Neural progenitor cell (in vitro differentiated cells): ENCODE measurements around the gene USP1. TPM values are rescaled to one million over a fixed set of nuclear protein-coding genes. Genes with fewer than 3 reads are reported as not detected.
A peak's percentile ranks its signal among the peaks of the same experiment; 100 is the strongest.

Source experiments
- DNase-seq: peaks from one replicate; pipeline ENCODE4 v3.0.0-alpha.2; 2016; ENCODE audit warnings: low spot score
- H2AFZ ChIP-seq: fragments of 200-600 bp; sonication (generic); replicated peaks from 2 replicates; pipeline ENCODE4 v1.6.1; 2016; ENCODE audit warnings: antibody characterized with exemption
- H3F3A ChIP-seq: fragments of 200-600 bp; sonication (generic); 2 replicates; pipeline ENCODE4 v1.6.1; 2016; ENCODE audit warnings: antibody characterized with exemption, low read depth
- H3K27ac ChIP-seq: fragments of 200-600 bp; sonication (generic); 2 replicates; pipeline ENCODE4 v1.5.1; 2016; ENCODE audit warnings: mild to moderate bottlenecking
- H3K27me3 ChIP-seq: fragments of 200-600 bp; sonication (generic); 2 replicates; pipeline ENCODE4 v1.6.1; 2016; ENCODE audit warnings: mild to moderate bottlenecking, moderate library complexity
- H3K36me3 ChIP-seq: fragments of 200-600 bp; sonication (generic); 2 replicates; pipeline ENCODE4 v1.5.1; 2016
- H3K4me1 ChIP-seq: fragments of 200-600 bp; sonication (generic); 2 replicates; pipeline ENCODE4 v1.6.1; 2016; ENCODE audit warnings: mixed run types
- H3K4me2 ChIP-seq: fragments of 200-600 bp; sonication (generic); 2 replicates; pipeline ENCODE4 v1.6.1; 2016
- H3K4me3 ChIP-seq: fragments of 200-600 bp; sonication (generic); 2 replicates; pipeline ENCODE4 v1.5.1; 2016
- H3K79me2 ChIP-seq: fragments of 200-600 bp; sonication (generic); 2 replicates; pipeline ENCODE4 v1.6.1; 2016; ENCODE audit warnings: low read depth
- H3K9ac ChIP-seq: fragments of 200-600 bp; sonication (generic); 2 replicates; pipeline ENCODE4 v1.6.1; 2016
- H3K9me3 ChIP-seq: fragments of 200-600 bp; sonication (generic); 2 replicates; pipeline ENCODE4 v1.5.1; 2016; ENCODE audit warnings: low read depth
- H4K20me1 ChIP-seq: fragments of 200-600 bp; sonication (generic); 2 replicates; pipeline ENCODE4 v1.6.1; 2016; ENCODE audit warnings: low read depth
- H3K27ac Mint-ChIP-seq: 3 replicates; pipeline ENCODE4 v1.8.0; 2021; ENCODE audit warnings: mixed read lengths
- H3K27me3 Mint-ChIP-seq: 2 replicates; pipeline ENCODE4 v1.8.0; 2022; ENCODE audit warnings: low read depth, mild to moderate bottlenecking, inconsistent platforms, moderate library complexity, mixed read lengths; ENCODE audit not compliant: insufficient read depth
- H3K36me3 Mint-ChIP-seq: 3 replicates; pipeline ENCODE4 v1.8.0; 2021; ENCODE audit warnings: mixed read lengths
- H3K4me1 Mint-ChIP-seq: 3 replicates; pipeline ENCODE4 v1.8.0; 2021; ENCODE audit warnings: mixed read lengths
- H3K4me3 Mint-ChIP-seq: 3 replicates; pipeline ENCODE4 v1.8.0; 2021; ENCODE audit warnings: mild to moderate bottlenecking, moderate library complexity, mixed read lengths
- H3K9me3 Mint-ChIP-seq: 3 replicates; pipeline ENCODE4 v1.8.0; 2020; ENCODE audit warnings: mixed read lengths
- EZH2 ChIP-seq: fragments of 200-600 bp; sonication (generic); IDR thresholded peaks from 2 replicates; pipeline ENCODE4 v1.6.1; 2017; ENCODE audit warnings: antibody characterized with exemption, mild to moderate bottlenecking, moderate library complexity
- EZH2phosphoT487 ChIP-seq: fragments of 200-600 bp; sonication (generic); IDR thresholded peaks from 2 replicates; pipeline ENCODE4 v1.6.1; 2017; ENCODE audit warnings: antibody characterized with exemption
- total RNA-seq: library from RNA; depleted of rRNA; stranded (reverse); fragments of >200 nt; gene quantifications from 2 replicates; pipeline ENCODE4 v1.2.3, GENCODE V29; 2015; ENCODE audit warnings: low replicate concordance
- TF ChIP-seq, protein P1 (sequence below): fragments of 200-600 bp; sonication (generic); IDR thresholded peaks from 2 replicates; pipeline ENCODE4 v1.5.1; 2017; ENCODE audit warnings: antibody characterized with exemption, mild to moderate bottlenecking

Gene USP1
- total RNA-seq, 1 donor from 2014 or later = 106 TPM

DNA sequence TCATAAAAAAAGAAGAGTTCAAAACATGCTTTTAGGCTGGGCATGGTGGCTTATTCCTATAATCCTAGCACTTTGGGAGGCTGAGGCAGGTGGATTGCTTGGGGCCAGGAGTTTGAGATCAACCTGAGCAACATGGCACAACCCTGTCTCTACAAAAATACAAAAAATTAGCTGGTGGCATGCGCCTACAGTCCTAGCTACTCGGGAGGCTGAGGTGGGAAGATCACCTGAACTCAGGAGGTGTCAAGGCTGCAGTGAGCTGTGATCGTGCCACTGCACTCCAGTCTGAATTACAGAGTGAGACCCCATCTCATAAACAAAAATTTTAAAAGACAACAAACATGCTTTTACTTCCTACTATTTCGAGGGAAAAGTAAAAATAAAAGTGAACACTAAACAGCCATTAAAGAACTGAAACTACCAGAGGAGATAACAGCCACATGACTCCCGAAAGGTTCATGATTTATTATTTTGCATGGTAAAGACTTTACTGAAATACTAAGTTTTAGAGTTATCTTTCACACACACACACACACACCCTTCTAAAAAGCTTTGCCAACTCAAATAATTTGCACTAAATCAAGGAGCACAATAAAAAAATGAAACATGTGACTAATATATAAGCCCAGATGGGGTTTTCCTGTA, 48.1 kb downstream of the USP1 start:
- Histone ChIP-seq H3K4me1 (peaks cover 17% of the 10 kb centered on the region), H3K36me3 (peaks cover 6% of the 10 kb centered on the region), H4K20me1 (peaks cover 9% of the 10 kb centered on the region), H3K27ac (no peak overlapping the region), H3K27me3 (no peaks in the 10 kb centered on the region), H2AFZ (no peak overlapping the region), H3F3A (no peaks in the 10 kb centered on the region), H3K79me2 (no peaks in the 10 kb centered on the region), H3K4me3 (no peak overlapping the region), H3K9ac (no peak overlapping the region), H3K4me2 (no peak overlapping the region), H3K9me3 (no peaks in the 10 kb centered on the region)
- no peak overlapping the region for H3K4me3 Mint-ChIP-seq
- H3K9me3 Mint-ChIP-seq = no peaks in the 10 kb centered on the region
- peaks cover 14% of the 10 kb centered on the region for H3K4me1 Mint-ChIP-seq
- H3K27ac Mint-ChIP-seq = no peak overlapping the region
- H3K36me3 Mint-ChIP-seq = peaks cover 25% of the 10 kb centered on the region
- no peak for DNase-seq
- H3K27me3 Mint-ChIP-seq = no peaks in the 10 kb centered on the region
- no peak for TF ChIP-seq EZH2
- TF ChIP-seq, protein P1, sequence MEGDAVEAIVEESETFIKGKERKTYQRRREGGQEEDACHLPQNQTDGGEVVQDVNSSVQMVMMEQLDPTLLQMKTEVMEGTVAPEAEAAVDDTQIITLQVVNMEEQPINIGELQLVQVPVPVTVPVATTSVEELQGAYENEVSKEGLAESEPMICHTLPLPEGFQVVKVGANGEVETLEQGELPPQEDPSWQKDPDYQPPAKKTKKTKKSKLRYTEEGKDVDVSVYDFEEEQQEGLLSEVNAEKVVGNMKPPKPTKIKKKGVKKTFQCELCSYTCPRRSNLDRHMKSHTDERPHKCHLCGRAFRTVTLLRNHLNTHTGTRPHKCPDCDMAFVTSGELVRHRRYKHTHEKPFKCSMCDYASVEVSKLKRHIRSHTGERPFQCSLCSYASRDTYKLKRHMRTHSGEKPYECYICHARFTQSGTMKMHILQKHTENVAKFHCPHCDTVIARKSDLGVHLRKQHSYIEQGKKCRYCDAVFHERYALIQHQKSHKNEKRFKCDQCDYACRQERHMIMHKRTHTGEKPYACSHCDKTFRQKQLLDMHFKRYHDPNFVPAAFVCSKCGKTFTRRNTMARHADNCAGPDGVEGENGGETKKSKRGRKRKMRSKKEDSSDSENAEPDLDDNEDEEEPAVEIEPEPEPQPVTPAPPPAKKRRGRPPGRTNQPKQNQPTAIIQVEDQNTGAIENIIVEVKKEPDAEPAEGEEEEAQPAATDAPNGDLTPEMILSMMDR = no peak
- no peak for TF ChIP-seq EZH2phosphoT487

DNA sequence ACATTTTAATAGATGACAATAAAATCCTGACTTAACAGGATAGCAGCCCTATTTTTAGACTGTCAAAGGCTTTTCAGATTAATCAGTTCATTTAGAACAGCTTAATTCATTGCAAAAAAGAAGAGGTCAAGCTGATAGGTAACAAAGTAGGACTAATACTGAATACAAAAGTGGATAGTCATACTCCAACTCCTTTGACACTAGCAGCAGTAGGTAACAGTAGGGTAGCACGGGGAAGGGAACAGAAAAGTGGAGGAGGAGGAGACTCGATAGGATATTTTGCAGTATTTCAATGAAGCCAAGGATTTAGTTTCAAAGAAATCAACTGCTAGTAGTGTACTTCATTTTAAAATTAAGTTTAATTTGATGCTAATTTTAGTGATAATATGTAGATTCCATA, 51.1 kb downstream of the USP1 start:
- Mint-ChIP-seq H3K4me3 (no peak overlapping the region), H3K9me3 (no peaks in the 10 kb centered on the region)
- DNase-seq = peak; percentile 26

DNA sequence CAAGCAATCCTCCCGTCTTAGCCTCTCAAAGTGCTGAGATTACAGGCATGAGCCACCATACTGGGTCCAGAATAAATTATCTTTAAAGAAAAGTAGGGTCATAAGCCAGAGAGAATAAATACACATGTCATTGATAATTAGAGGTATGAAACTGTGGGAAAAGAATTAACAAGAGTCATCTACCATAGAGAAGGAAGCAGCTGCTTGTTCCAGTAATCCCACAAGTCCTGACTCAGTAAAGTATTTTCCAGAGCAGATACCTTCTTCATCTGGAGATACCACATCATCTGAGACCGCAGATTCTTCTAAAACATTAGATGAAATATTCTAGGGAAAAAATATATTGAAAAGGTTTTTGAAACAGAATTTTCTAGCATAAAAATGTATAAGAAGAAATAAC, 55.7 kb downstream of the USP1 start:
- H3K27me3 Mint-ChIP-seq = peaks cover 2% of the 10 kb centered on the region
- Histone ChIP-seq H3K27me3 (no peaks in the 10 kb centered on the region), H3K36me3 (peaks cover 10% of the 10 kb centered on the region), H3K4me2 (no peak overlapping the region), H3K4me1 (peaks cover 12% of the 10 kb centered on the region), H3K9me3 (no peaks in the 10 kb centered on the region), H3F3A (peaks cover 7% of the 10 kb centered on the region), H3K9ac (no peak overlapping the region), H3K27ac (no peak overlapping the region), H4K20me1 (peaks cover 6% of the 10 kb centered on the region), H2AFZ (no peak overlapping the region), H3K4me3 (no peak overlapping the region), H3K79me2 (no peaks in the 10 kb centered on the region)
- no peak for DNase-seq
- peaks cover 29% of the 10 kb centered on the region for H3K36me3 Mint-ChIP-seq
- H3K27ac Mint-ChIP-seq = no peak overlapping the region
- no peaks in the 10 kb centered on the region for H3K9me3 Mint-ChIP-seq
- TF ChIP-seq, protein P1 = no peak
- no peak for TF ChIP-seq EZH2phosphoT487
- TF ChIP-seq EZH2 = no peak
- H3K4me1 Mint-ChIP-seq = peaks cover 14% of the 10 kb centered on the region
- H3K4me3 Mint-ChIP-seq = no peak overlapping the region

More for the DNA sequence above, 51.1 kb downstream of the USP1 start:
- H3K4me2 ChIP-seq = peak overlapping the region; percentile 37
- H3K4me1 ChIP-seq = peaks cover 17% of the 10 kb centered on the region
- peaks cover 9% of the 10 kb centered on the region for H4K20me1 ChIP-seq
- peaks cover 29% of the 10 kb centered on the region for H3K36me3 Mint-ChIP-seq
- no peaks in the 10 kb centered on the region for H3K9me3 ChIP-seq
- H3F3A ChIP-seq = no peaks in the 10 kb centered on the region
- H3K4me1 Mint-ChIP-seq = peaks cover 17% of the 10 kb centered on the region
- no peak overlapping the region for H3K9ac ChIP-seq
- H3K27me3 Mint-ChIP-seq = peaks cover 2% of the 10 kb centered on the region
- no peak overlapping the region for H3K27ac ChIP-seq
- H3K79me2 ChIP-seq = no peaks in the 10 kb centered on the region
- no peak overlapping the region for H3K4me3 ChIP-seq
- H3K27me3 ChIP-seq = no peaks in the 10 kb centered on the region
- no peak overlapping the region for H2AFZ ChIP-seq
- H3K36me3 ChIP-seq = peaks cover 6% of the 10 kb centered on the region
- no peak overlapping the region for H3K27ac Mint-ChIP-seq
- TF ChIP-seq EZH2phosphoT487 (no peak), EZH2 (no peak)
- TF ChIP-seq, protein P1 = no peak
